Measurements from ENCODE around the gene RASD1. TPM values are rescaled to one million over a fixed set of nuclear protein-coding genes. Genes with fewer than 3 reads are reported as not detected.

The RASD1 gene
- total and polyA plus RNA-seq, 2 experiments from 2014 or later = 3.6 to 3.7 TPM

DNA sequence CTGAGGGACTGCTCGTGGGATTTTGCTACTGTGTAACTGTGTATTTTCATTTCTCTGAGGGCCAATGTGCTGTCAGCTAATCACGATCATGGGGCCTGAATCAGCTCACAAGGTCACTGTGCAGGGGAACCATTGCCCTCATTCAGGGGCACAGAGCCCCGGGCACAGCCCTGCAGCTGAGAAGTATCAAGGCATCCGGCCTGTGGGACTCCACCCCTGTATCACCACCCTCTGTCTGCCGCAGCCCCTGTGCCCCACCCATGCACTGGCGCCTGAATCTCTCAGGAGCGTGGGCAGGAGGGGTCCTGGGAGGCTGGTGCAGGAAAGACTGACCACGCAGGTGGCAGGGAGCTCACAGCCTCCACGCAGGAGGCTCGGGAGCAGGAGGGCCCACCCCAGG lies 43.4 kb upstream of the RASD1 start (continued):
- TF ChIP-seq ZNF331 (CRISPR knock-in tag; IDR thresholded peaks at IDR 0.05; ENCODE audit: low read depth) (no peak), EZH2phosphoT487 (IDR thresholded peaks at IDR 0.05; ENCODE audit: unreplicated experiment) (no peak), CREB1 (CRISPR knock-in tag; IDR thresholded peaks at IDR 0.05; ENCODE audit: low read depth) (no peak), EZH2 (IDR thresholded peaks at IDR 0.05; ENCODE audit: low read depth, unreplicated experiment) (no peak)

GRCh38 chr17:17538417-17539391 lies 42.5 kb upstream of the RASD1 start:
- no peak overlapping the region for H3K4me3 Mint-ChIP-seq
- peaks cover 4% of the 10 kb centered on the region for H3K27me3 Mint-ChIP-seq (ENCODE audit: insufficient read depth, low read depth, poor library complexity)
- no peaks in the 10 kb centered on the region for H3K79me2 ChIP-seq (replicated peaks; ENCODE audit: insufficient read depth)
- H3K27me3 ChIP-seq (ENCODE audit: insufficient read depth) = no peaks in the 10 kb centered on the region
- ATAC-seq (no peak), DNase-seq (ENCODE audit: low spot score) (no peak)
- TF ChIP-seq EZH2phosphoT487 (IDR thresholded peaks at IDR 0.05; ENCODE audit: unreplicated experiment) (no peak), REST (IDR thresholded peaks at IDR 0.05; ENCODE audit: unreplicated experiment) (no peak), NANOG (IDR thresholded peaks at IDR 0.05; ENCODE audit: borderline replicate concordance) (no peak), CTCF (conservative IDR thresholded peaks at IDR 0.05; ENCODE audit: low read depth in 2 of 2) (no peak), JUNB (IDR thresholded peaks at IDR 0.05; ENCODE audit: unreplicated experiment) (no peak), ZNF331 (CRISPR knock-in tag; IDR thresholded peaks at IDR 0.05; ENCODE audit: low read depth) (no peak)
- TF ChIP-seq, protein P1, sequence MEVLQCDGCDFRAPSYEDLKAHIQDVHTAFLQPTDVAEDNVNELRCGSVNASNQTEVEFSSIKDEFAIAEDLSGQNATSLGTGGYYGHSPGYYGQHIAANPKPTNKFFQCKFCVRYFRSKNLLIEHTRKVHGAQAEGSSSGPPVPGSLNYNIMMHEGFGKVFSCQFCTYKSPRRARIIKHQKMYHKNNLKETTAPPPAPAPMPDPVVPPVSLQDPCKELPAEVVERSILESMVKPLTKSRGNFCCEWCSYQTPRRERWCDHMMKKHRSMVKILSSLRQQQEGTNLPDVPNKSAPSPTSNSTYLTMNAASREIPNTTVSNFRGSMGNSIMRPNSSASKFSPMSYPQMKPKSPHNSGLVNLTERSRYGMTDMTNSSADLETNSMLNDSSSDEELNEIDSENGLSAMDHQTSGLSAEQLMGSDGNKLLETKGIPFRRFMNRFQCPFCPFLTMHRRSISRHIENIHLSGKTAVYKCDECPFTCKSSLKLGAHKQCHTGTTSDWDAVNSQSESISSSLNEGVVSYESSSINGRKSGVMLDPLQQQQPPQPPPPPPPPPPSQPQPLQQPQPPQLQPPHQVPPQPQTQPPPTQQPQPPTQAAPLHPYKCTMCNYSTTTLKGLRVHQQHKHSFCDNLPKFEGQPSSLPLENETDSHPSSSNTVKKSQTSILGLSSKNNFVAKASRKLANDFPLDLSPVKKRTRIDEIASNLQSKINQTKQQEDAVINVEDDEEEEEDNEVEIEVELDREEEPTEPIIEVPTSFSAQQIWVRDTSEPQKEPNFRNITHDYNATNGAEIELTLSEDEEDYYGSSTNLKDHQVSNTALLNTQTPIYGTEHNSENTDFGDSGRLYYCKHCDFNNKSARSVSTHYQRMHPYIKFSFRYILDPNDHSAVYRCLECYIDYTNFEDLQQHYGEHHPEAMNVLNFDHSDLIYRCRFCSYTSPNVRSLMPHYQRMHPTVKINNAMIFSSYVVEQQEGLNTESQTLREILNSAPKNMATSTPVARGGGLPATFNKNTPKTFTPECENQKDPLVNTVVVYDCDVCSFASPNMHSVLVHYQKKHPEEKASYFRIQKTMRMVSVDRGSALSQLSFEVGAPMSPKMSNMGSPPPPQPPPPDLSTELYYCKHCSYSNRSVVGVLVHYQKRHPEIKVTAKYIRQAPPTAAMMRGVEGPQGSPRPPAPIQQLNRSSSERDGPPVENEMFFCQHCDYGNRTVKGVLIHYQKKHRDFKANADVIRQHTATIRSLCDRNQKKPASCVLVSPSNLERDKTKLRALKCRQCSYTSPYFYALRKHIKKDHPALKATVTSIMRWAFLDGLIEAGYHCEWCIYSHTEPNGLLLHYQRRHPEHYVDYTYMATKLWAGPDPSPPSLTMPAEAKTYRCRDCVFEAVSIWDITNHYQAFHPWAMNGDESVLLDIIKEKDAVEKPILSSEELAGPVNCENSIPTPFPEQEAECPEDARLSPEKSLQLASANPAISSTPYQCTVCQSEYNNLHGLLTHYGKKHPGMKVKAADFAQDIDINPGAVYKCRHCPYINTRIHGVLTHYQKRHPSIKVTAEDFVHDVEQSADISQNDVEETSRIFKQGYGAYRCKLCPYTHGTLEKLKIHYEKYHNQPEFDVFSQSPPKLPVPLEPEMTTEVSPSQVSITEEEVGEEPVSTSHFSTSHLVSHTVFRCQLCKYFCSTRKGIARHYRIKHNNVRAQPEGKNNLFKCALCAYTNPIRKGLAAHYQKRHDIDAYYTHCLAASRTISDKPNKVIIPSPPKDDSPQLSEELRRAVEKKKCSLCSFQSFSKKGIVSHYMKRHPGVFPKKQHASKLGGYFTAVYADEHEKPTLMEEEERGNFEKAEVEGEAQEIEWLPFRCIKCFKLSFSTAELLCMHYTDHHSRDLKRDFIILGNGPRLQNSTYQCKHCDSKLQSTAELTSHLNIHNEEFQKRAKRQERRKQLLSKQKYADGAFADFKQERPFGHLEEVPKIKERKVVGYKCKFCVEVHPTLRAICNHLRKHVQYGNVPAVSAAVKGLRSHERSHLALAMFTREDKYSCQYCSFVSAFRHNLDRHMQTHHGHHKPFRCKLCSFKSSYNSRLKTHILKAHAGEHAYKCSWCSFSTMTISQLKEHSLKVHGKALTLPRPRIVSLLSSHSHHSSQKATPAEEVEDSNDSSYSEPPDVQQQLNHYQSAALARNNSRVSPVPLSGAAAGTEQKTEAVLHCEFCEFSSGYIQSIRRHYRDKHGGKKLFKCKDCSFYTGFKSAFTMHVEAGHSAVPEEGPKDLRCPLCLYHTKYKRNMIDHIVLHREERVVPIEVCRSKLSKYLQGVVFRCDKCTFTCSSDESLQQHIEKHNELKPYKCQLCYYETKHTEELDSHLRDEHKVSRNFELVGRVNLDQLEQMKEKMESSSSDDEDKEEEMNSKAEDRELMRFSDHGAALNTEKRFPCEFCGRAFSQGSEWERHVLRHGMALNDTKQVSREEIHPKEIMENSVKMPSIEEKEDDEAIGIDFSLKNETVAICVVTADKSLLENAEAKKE (CRISPR knock-in tag; IDR thresholded peaks at IDR 0.05) = no peak
- TF ChIP-seq, protein P2, sequence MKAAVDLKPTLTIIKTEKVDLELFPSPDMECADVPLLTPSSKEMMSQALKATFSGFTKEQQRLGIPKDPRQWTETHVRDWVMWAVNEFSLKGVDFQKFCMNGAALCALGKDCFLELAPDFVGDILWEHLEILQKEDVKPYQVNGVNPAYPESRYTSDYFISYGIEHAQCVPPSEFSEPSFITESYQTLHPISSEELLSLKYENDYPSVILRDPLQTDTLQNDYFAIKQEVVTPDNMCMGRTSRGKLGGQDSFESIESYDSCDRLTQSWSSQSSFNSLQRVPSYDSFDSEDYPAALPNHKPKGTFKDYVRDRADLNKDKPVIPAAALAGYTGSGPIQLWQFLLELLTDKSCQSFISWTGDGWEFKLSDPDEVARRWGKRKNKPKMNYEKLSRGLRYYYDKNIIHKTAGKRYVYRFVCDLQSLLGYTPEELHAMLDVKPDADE (IDR thresholded peaks at IDR 0.05) = no peak
- no peaks in the 10 kb centered on the region for H4K20me1 ChIP-seq (replicated peaks; ENCODE audit: insufficient read depth)
- H3K36me3 Mint-ChIP-seq (ENCODE audit: low read depth) = no peaks in the 10 kb centered on the region
- H3K9me2 ChIP-seq (ENCODE audit: insufficient read depth) = no peaks in the 10 kb centered on the region
- no peaks in the 10 kb centered on the region for H3K36me3 ChIP-seq (ENCODE audit: insufficient read depth)
- no peak overlapping the region for H2AFZ ChIP-seq
- H3K4me1 Mint-ChIP-seq = peaks cover 4% of the 10 kb centered on the region; the same call in 1 of the 3 replicates
- no peak overlapping the region for H3K27ac Mint-ChIP-seq
- H3F3A ChIP-seq (replicated peaks; ENCODE audit: low read depth) = no peaks in the 10 kb centered on the region
- H3K4me1 ChIP-seq (ENCODE audit: insufficient read depth) = no peaks in the 10 kb centered on the region
- no peak overlapping the region for H3K4me3 ChIP-seq
- H3K27ac ChIP-seq (ENCODE audit: low read depth) = no peak overlapping the region
- H3K9me3 Mint-ChIP-seq = no peaks in the 10 kb centered on the region
- no peak overlapping the region for H3K4me2 ChIP-seq
